CD14-positive monocyte (primary cell): Measurements from ENCODE around the gene SLC9C1. TPM values are rescaled to one million over a fixed set of nuclear protein-coding genes. Genes with fewer than 3 reads are reported as not detected.

Experiments
- DNase-seq, 3 donors: peaks; one replicate each; pipeline ENCODE4 v3.0.0-alpha.2; 2011 to 2022
- H2AFZ ChIP-seq: 2 replicates; pipeline ENCODE4 v1.6.0; 2012; ENCODE audit warnings: mild to moderate bottlenecking, low read depth, low read length, inconsistent platforms; ENCODE audit not compliant: insufficient read depth, poor library complexity, severe bottlenecking
- H3K27ac ChIP-seq, 2 donors: 1 replicate in 1 of 2; 2 replicates in 1 of 2; pipeline ENCODE4 v1.5.1; 2012 to 2013; ENCODE audit warnings: low read length in 2 of 2, control low read depth in 1 of 2, inconsistent platforms in 1 of 2, low read depth in 1 of 2, mild to moderate bottlenecking in 1 of 2
- H3K27me3 ChIP-seq, 2 donors: one replicate each; pipeline versions ENCODE4 v1.6.0 to v1.6.1; 2011 to 2013; ENCODE audit warnings: low read length in 2 of 2; ENCODE audit not compliant: control insufficient read depth in 2 of 2, insufficient read depth in 2 of 2
- H3K36me3 ChIP-seq, 2 donors: replicated peaks in 1 of 2; 1 replicate in 1 of 2; 2 replicates in 1 of 2; pipeline versions ENCODE4 v1.5.1 to v1.6.1; 2012 to 2013; ENCODE audit warnings: low read length in 2 of 2, control low read depth in 1 of 2, inconsistent platforms in 1 of 2, mild to moderate bottlenecking in 1 of 2; ENCODE audit not compliant: insufficient read depth in 2 of 2, control insufficient read depth in 1 of 2
- H3K4me1 ChIP-seq, 2 donors: 1 replicate in 1 of 2; 2 replicates in 1 of 2; pipeline versions ENCODE4 v1.5.1 to v1.6.1; 2012 to 2013; ENCODE audit warnings: low read length in 2 of 2, control low read depth in 1 of 2, inconsistent platforms in 1 of 2, mild to moderate bottlenecking in 1 of 2, moderate library complexity in 1 of 2; ENCODE audit not compliant: insufficient read depth in 2 of 2, control insufficient read depth in 1 of 2
- H3K4me2 ChIP-seq: replicated peaks from 2 replicates; pipeline ENCODE3; 2012; ENCODE audit warnings: low read length, moderate library complexity, mild to moderate bottlenecking; ENCODE audit not compliant: poor library complexity, severe bottlenecking; ENCODE audit errors: extremely low read depth
- H3K4me3 ChIP-seq, 3 experiments: fragments of 200-600 bp in 1 of 3; sonication (generic) in 1 of 3; replicated peaks in 1 of 3; 1 replicate in 2 of 3; 2 replicates in 1 of 3; pipeline ENCODE4 v1.5.1; 2011 to 2013; ENCODE audit warnings: low read length in 3 of 3, mild to moderate bottlenecking in 3 of 3, control low read depth in 2 of 3, low read depth in 2 of 3, inconsistent platforms in 1 of 3, moderate library complexity in 1 of 3
- H3K79me2 ChIP-seq: 2 replicates; pipeline ENCODE4 v1.6.0; 2012; ENCODE audit warnings: mild to moderate bottlenecking, control low read depth, inconsistent platforms, low read length, moderate library complexity; ENCODE audit not compliant: insufficient read depth
- H3K9ac ChIP-seq: 2 replicates; pipeline ENCODE4 v1.6.0; 2017; ENCODE audit warnings: low read length, mild to moderate bottlenecking; ENCODE audit not compliant: insufficient read depth, poor library complexity, severe bottlenecking
- H3K9me3 ChIP-seq, 2 donors: replicated peaks in 1 of 2; 1 replicate in 1 of 2; 2 replicates in 1 of 2; pipeline versions ENCODE4 v1.5.1 to v1.6.1; 2012 to 2013; ENCODE audit warnings: low read length in 2 of 2, control low read depth in 1 of 2; ENCODE audit not compliant: control insufficient read depth in 1 of 2, insufficient read depth in 1 of 2
- H4K20me1 ChIP-seq: 2 replicates; pipeline ENCODE4 v1.6.0; 2012; ENCODE audit warnings: mild to moderate bottlenecking, low read length, control low read depth, moderate library complexity; ENCODE audit not compliant: insufficient read depth
- H3K27ac Mint-ChIP-seq, 7 donors: one replicate each; pipeline ENCODE4 v1.8.0; 2020; ENCODE audit warnings: mild to moderate bottlenecking in 7 of 7, mixed read lengths in 7 of 7, moderate library complexity in 6 of 7, inconsistent platforms in 2 of 7
- H3K27me3 Mint-ChIP-seq, 3 donors: one replicate each; pipeline ENCODE4 v1.8.0; 2021 to 2022; ENCODE audit warnings: low read depth in 3 of 3, mild to moderate bottlenecking in 3 of 3, mixed read lengths in 3 of 3, moderate library complexity in 3 of 3, inconsistent platforms in 1 of 3
- H3K36me3 Mint-ChIP-seq, 2 donors: one replicate each; pipeline ENCODE4 v1.8.0; 2020; ENCODE audit warnings: mixed read lengths in 2 of 2, inconsistent platforms in 1 of 2, mild to moderate bottlenecking in 1 of 2
- H3K4me1 Mint-ChIP-seq: one replicate; pipeline ENCODE4 v1.8.0; 2020; ENCODE audit warnings: mild to moderate bottlenecking, mixed read lengths
- H3K4me3 Mint-ChIP-seq, 2 donors: one replicate each; pipeline ENCODE4 v1.8.0; 2020; ENCODE audit warnings: mild to moderate bottlenecking in 2 of 2, mixed read lengths in 2 of 2, moderate library complexity in 1 of 2
- H3K9me3 Mint-ChIP-seq, 7 donors: one replicate each; pipeline ENCODE4 v1.8.0; 2020 to 2022; ENCODE audit warnings: mixed read lengths in 7 of 7, mild to moderate bottlenecking in 6 of 7, moderate library complexity in 6 of 7, inconsistent platforms in 2 of 7
- WGBS: methylation state at CpG from one replicate; pipeline ENCODE4 v1.1.5; 2013; ENCODE audit warnings: missing lambda C conversion rate; ENCODE audit not compliant: insufficient coverage; 5-methylcytosine and 5-hydroxymethylcytosine counted together
- intact Hi-C, 2 donors: fragments of 100-400 bp; cut with micrococcal nuclease; formaldehyde crosslinking; loops; one replicate each; pipeline versions ENCODE4 v1.15.0 to v1.15.1; 2023
- polyA plus RNA-seq, 3 donors: library from polyadenylated mRNA; depleted of rRNA in 1 of 3; unstranded in 2 of 3; stranded (reverse) in 1 of 3; fragments of 300-500 nt in 2 of 3; fragments of >200 nt in 1 of 3; fragmentation: Illumina TruSeq in 2 of 3; gene quantifications; 1 replicate in 2 of 3; 2 replicates in 1 of 3; pipeline ENCODE4 v1.2.3, GENCODE V29; 2012 to 2021
- TF ChIP-seq, protein P1 (sequence below): fragments of 200-600 bp; IDR thresholded peaks from one replicate; pipeline ENCODE4 v1.8.0; 2022; ENCODE audit warnings: antibody characterized with exemption, mild to moderate bottlenecking

Gene SLC9C1
- polyA plus RNA-seq, 3 donors, result not detected

DNA sequence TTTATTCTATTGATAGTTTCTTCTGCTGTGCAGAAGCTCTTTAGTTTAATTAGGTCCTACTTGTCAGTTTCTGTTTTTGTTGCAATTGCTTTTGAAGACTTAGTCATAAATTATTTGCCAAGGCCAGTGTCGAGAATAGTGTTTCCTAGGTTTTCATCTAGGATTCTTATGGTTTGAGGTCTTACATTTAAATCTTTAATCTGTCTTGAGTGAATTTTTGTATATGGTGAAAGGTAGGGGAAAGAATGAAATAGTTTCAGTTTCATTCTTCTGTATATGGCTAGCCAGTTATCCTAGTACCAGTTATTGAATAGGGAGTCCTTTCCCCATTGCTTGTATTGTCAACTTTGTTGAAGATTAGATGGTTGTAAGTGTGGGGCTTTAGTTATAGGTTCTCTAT, 150.3 kb downstream of the SLC9C1 start:
- Histone ChIP-seq H3K9me3 (peaks cover 3 to 11% of the 10 kb centered on the region in 2 donors), H3K4me3 (no peak overlapping the region), H3K27ac (no peak overlapping the region), H3K4me2 (no peak overlapping the region), H4K20me1 (no peaks in the 10 kb centered on the region), H3K9ac (no peak overlapping the region), H2AFZ (no peak overlapping the region), H3K4me1 (peaks cover 0 to under 1% of the 10 kb centered on the region in 2 donors), H3K79me2 (no peaks in the 10 kb centered on the region), H3K36me3 (no peaks in the 10 kb centered on the region), H3K27me3 (no peaks in the 10 kb centered on the region)
- H3K9me3 Mint-ChIP-seq, result peaks cover 9 to 32% (median 20%) of the 10 kb centered on the region in 7 donors
- no peak overlapping the region for H3K27ac Mint-ChIP-seq
- intact Hi-C loops, result no loop called here
- 80% methylated on average over 1 of the region's 1 CpG for WGBS
- TF ChIP-seq, protein P1, sequence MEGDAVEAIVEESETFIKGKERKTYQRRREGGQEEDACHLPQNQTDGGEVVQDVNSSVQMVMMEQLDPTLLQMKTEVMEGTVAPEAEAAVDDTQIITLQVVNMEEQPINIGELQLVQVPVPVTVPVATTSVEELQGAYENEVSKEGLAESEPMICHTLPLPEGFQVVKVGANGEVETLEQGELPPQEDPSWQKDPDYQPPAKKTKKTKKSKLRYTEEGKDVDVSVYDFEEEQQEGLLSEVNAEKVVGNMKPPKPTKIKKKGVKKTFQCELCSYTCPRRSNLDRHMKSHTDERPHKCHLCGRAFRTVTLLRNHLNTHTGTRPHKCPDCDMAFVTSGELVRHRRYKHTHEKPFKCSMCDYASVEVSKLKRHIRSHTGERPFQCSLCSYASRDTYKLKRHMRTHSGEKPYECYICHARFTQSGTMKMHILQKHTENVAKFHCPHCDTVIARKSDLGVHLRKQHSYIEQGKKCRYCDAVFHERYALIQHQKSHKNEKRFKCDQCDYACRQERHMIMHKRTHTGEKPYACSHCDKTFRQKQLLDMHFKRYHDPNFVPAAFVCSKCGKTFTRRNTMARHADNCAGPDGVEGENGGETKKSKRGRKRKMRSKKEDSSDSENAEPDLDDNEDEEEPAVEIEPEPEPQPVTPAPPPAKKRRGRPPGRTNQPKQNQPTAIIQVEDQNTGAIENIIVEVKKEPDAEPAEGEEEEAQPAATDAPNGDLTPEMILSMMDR, result no peak
- DNase-seq, result no peak
- no peaks in the 10 kb centered on the region for H3K27me3 Mint-ChIP-seq
- peaks cover 3% of the 10 kb centered on the region for H3K4me1 Mint-ChIP-seq
- H3K4me3 Mint-ChIP-seq, result no peak overlapping the region
- no peaks in the 10 kb centered on the region for H3K36me3 Mint-ChIP-seq

DNA sequence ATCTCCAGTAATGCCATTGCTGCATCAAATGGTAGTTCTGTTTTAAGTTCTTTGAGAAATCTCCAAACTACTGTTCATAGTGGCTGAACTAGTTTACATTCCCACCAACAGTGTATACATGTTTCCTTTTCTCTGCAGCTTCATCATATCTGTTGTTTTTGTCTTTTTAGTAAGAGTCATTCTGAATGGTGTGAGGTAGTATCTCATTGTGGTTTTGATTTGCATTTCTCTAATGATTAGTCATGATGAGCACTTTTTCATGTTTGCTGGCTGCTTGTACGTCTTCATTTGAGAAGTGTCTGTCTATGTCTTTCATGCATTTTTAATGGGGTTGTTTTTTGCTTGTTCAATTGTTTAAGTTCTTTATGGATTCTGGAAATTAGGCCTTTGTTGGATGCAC, 150.8 kb downstream of the SLC9C1 start:
- no peak overlapping the region for H3K4me3 Mint-ChIP-seq
- DNase-seq, result no peak
- intact Hi-C loops, result no loop called here

More for the DNA sequence above, 150.8 kb downstream of the SLC9C1 start:
- Mint-ChIP-seq H3K27ac (no peak overlapping the region), H3K9me3 (peaks cover 6 to 29% (median 19%) of the 10 kb centered on the region in 7 donors), H3K36me3 (no peaks in the 10 kb centered on the region), H3K27me3 (no peaks in the 10 kb centered on the region), H3K4me1 (peaks cover 6% of the 10 kb centered on the region)
- Histone ChIP-seq H3K27me3 (no peaks in the 10 kb centered on the region), H3K4me1 (peaks cover 3 to 5% of the 10 kb centered on the region in 2 donors), H4K20me1 (no peaks in the 10 kb centered on the region), H3K79me2 (no peaks in the 10 kb centered on the region), H3K9ac (no peak overlapping the region), H3K4me2 (no peak overlapping the region), H3K4me3 (no peak overlapping the region), H3K9me3 (peaks cover 0 to 8% of the 10 kb centered on the region in 2 donors), H3K27ac (no peak overlapping the region), H3K36me3 (no peaks in the 10 kb centered on the region), H2AFZ (no peak overlapping the region)
- WGBS, result 100% methylated on average over 1 of the region's 1 CpG
- TF ChIP-seq, protein P1, result no peak
